ENCODE data around the gene ZP1. TPM values are rescaled to one million over a fixed set of nuclear protein-coding genes. Genes with fewer than 3 reads are reported as not detected.

Gene ZP1
- total and polyA plus RNA-seq, 2 of the 4 experiments (the other 2 are of a cell fraction), result 0.18 to 1.6 TPM

DNA sequence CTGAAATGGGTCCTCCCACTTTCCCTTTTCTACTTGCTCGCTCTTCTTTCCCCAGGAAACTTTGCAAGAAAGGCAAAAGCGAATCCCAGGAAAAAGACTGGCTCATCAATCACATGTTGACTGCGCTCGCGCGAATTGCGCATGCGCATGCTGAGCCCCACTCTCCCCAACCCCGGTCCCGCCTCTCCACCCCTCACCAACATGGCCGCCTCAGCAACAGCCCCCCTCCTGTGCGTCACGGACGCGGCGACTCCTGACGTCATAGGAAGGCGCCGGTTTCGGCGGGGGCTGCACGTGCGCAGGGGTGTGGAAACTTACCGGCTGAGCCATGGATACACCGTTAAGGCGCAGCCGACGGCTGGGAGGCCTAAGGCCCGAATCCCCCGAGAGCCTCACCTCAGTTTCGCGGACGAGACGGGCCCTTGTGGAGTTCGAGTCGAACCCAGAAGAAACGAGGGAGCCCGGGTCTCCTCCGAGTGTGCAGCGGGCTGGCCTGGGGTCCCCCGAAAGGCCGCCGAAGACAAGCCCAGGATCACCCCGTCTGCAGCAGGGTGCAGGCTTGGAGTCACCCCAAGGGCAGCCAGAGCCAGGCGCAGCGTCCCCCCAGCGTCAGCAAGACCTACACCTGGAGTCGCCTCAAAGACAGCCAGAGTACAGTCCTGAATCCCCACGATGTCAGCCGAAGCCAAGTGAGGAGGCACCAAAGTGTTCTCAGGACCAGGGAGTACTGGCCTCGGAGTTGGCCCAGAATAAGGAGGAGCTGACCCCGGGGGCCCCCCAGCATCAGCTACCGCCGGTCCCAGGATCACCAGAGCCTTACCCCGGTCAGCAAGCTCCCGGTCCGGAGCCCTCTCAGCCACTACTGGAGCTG is 25.3 kb upstream of the ZP1 start, which contains the start of gene CCDC86 (continued):
- no peak for TF ChIP-seq MAFK (IDR thresholded peaks at IDR 0.05; ENCODE audit: low read depth, low read length)
- no peak for TF ChIP-seq RCOR1 (IDR thresholded peaks at IDR 0.05; ENCODE audit: insufficient replicate concordance, low read length)
- TF ChIP-seq BHLHE40 (IDR thresholded peaks at IDR 0.05; ENCODE audit: low read depth, low read length), result peak; percentile 100
